Ishikawa (cell line): ENCODE data around the gene RHBDL3.

ENCODE experiments used
- CEBPB ChIP-seq: IDR thresholded peaks from 2 replicates; pipeline ENCODE4 v1.6.1; 2012
- CREB1 ChIP-seq: IDR thresholded peaks from 2 replicates; pipeline ENCODE4 v1.6.1; 2012; ENCODE audit warnings: low read depth
- EGR1 ChIP-seq: IDR thresholded peaks from 2 replicates; pipeline ENCODE4 v1.6.1; 2012
- EP300 ChIP-seq: IDR thresholded peaks from 2 replicates; pipeline ENCODE4 v1.6.1; 2012; ENCODE audit warnings: borderline replicate concordance
- FOXM1 ChIP-seq: IDR thresholded peaks from 2 replicates; pipeline ENCODE4 v1.6.1; 2012; ENCODE audit warnings: low read depth, borderline replicate concordance
- NFIC ChIP-seq: IDR thresholded peaks from 2 replicates; pipeline ENCODE4 v1.6.1; 2012
- RAD21 ChIP-seq: IDR thresholded peaks from 2 replicates; pipeline ENCODE4 v1.6.1; 2012; ENCODE audit warnings: low read depth
- TAF1 ChIP-seq: IDR thresholded peaks from 2 replicates; pipeline ENCODE4 v1.6.1; 2012; ENCODE audit warnings: low read depth, mild to moderate bottlenecking
- TCF12 ChIP-seq: IDR thresholded peaks from 2 replicates; pipeline ENCODE4 v1.6.1; 2012; ENCODE audit warnings: low read depth
- TEAD4 ChIP-seq: IDR thresholded peaks from 2 replicates; pipeline ENCODE4 v1.6.1; 2012
- YY1 ChIP-seq: IDR thresholded peaks from 2 replicates; pipeline ENCODE4 v1.6.1; 2012; ENCODE audit warnings: low read depth
- ZBTB7A ChIP-seq: IDR thresholded peaks from 2 replicates; pipeline ENCODE4 v1.6.1; 2012; ENCODE audit warnings: low read depth
- TF ChIP-seq, protein P1 (sequence below): IDR thresholded peaks from 2 replicates; pipeline ENCODE4 v1.6.1; 2012
- TF ChIP-seq, protein P2 (sequence below): IDR thresholded peaks from 2 replicates; pipeline ENCODE4 v1.6.1; 2012
- TF ChIP-seq, protein P3 (sequence below): IDR thresholded peaks from 2 replicates; pipeline ENCODE4 v1.6.1; 2012; ENCODE audit warnings: low read depth, mild to moderate bottlenecking

Gene RHBDL3

DNA sequence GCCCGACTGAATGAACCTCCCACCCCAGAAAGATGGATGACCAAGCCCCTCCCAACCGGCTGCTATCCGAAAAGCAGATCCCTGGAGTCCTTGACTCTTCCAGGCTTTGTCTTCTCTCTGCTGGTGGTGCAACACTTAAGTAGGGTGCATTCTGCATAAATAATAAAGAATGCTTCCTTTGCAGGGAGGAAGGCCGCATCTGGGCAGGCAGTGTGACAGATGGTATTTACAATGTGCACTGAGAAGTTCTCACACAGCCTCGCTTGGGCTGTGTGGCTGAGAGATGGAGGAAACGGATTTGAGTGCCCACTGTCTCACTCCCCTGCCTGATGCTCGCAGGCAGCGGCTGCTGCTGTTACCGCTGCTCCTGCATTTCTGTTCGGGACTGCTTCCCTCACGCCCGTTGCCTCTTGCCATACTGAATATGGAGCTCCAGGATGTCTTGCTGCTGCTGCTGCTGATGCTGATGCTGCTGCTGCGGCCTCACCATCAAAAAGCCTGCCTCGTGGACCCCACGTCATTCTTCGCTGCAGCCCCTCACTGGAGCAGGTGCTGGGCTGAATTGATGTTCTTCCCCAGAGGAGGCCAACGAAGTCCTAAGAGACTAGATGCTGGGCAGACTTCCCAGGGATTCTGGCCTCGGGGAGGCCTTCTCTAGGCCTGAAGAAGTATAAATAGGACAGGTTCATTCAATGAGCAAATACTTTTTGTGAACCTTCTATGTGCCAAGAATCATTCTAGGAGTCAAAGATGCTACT, 7.1 kb upstream of the RHBDL3 start:
- TF ChIP-seq NFIC = no peak
- TF ChIP-seq ZBTB7A = no peak
- no peak for TF ChIP-seq RAD21
- TF ChIP-seq EGR1 = no peak
- TF ChIP-seq CREB1 = no peak
- TF ChIP-seq EP300 = no peak
- TF ChIP-seq CEBPB = no peak
- no peak for TF ChIP-seq TAF1
- TF ChIP-seq, protein P1, sequence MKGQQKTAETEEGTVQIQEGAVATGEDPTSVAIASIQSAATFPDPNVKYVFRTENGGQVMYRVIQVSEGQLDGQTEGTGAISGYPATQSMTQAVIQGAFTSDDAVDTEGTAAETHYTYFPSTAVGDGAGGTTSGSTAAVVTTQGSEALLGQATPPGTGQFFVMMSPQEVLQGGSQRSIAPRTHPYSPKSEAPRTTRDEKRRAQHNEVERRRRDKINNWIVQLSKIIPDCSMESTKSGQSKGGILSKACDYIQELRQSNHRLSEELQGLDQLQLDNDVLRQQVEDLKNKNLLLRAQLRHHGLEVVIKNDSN = no peak
- TF ChIP-seq FOXM1 = no peak
- TF ChIP-seq, protein P2, sequence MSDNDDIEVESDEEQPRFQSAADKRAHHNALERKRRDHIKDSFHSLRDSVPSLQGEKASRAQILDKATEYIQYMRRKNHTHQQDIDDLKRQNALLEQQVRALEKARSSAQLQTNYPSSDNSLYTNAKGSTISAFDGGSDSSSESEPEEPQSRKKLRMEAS = no peak
- TF ChIP-seq YY1 = no peak
- TF ChIP-seq, protein P3, sequence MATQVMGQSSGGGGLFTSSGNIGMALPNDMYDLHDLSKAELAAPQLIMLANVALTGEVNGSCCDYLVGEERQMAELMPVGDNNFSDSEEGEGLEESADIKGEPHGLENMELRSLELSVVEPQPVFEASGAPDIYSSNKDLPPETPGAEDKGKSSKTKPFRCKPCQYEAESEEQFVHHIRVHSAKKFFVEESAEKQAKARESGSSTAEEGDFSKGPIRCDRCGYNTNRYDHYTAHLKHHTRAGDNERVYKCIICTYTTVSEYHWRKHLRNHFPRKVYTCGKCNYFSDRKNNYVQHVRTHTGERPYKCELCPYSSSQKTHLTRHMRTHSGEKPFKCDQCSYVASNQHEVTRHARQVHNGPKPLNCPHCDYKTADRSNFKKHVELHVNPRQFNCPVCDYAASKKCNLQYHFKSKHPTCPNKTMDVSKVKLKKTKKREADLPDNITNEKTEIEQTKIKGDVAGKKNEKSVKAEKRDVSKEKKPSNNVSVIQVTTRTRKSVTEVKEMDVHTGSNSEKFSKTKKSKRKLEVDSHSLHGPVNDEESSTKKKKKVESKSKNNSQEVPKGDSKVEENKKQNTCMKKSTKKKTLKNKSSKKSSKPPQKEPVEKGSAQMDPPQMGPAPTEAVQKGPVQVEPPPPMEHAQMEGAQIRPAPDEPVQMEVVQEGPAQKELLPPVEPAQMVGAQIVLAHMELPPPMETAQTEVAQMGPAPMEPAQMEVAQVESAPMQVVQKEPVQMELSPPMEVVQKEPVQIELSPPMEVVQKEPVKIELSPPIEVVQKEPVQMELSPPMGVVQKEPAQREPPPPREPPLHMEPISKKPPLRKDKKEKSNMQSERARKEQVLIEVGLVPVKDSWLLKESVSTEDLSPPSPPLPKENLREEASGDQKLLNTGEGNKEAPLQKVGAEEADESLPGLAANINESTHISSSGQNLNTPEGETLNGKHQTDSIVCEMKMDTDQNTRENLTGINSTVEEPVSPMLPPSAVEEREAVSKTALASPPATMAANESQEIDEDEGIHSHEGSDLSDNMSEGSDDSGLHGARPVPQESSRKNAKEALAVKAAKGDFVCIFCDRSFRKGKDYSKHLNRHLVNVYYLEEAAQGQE = no peak
- TF ChIP-seq TCF12 = no peak
- TF ChIP-seq TEAD4 = no peak

DNA sequence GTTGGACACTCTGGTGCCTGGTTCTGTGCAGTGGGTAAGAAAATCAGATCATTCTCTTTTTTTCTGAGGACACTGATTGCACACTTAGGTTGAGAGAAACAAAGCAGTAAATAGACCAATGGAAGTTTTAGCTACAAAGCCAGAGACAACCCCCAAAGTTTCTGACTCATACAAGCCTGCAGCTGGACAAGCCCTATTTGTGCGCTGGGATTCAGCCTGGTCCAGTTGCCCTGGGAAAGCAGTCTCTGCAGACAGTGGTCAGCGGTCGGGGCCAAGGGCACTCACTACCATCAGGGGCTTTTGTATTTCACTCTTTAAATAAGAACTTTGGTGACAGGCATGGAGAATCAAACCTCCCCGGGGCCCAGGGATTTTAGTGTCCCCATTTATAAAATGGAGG, 6.0 kb upstream of the RHBDL3 start:
- TF ChIP-seq TAF1 (no peak), CEBPB (no peak), YY1 (no peak), CREB1 (no peak)

DNA sequence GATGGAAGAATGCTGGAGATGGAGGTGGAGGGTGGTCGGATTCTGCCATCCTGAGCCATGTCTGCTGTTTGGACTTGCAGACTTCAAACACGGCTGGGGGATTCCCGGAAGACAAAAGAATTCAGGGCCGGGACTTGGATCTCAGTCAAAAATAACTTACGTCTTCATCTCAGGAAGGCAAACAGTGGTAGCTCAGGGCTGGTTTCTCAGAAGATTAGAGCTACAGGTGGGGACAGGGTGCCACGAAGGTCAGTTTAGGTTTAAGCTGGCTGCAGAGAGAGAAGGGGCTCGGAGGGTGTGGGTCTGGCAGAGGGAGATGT, 4.3 kb upstream of the RHBDL3 start:
- TF ChIP-seq, protein P1 = no peak
- TF ChIP-seq YY1 = no peak
- TF ChIP-seq CREB1 = no peak
- TF ChIP-seq FOXM1 = no peak
- no peak for TF ChIP-seq TEAD4
- TF ChIP-seq, protein P3 = no peak
- TF ChIP-seq TAF1 = no peak
- no peak for TF ChIP-seq NFIC
- TF ChIP-seq RAD21 = no peak
- no peak for TF ChIP-seq EGR1
- TF ChIP-seq CEBPB = no peak
- no peak for TF ChIP-seq ZBTB7A
- TF ChIP-seq TCF12 = no peak
- TF ChIP-seq, protein P2 = no peak
- TF ChIP-seq EP300 = no peak

DNA sequence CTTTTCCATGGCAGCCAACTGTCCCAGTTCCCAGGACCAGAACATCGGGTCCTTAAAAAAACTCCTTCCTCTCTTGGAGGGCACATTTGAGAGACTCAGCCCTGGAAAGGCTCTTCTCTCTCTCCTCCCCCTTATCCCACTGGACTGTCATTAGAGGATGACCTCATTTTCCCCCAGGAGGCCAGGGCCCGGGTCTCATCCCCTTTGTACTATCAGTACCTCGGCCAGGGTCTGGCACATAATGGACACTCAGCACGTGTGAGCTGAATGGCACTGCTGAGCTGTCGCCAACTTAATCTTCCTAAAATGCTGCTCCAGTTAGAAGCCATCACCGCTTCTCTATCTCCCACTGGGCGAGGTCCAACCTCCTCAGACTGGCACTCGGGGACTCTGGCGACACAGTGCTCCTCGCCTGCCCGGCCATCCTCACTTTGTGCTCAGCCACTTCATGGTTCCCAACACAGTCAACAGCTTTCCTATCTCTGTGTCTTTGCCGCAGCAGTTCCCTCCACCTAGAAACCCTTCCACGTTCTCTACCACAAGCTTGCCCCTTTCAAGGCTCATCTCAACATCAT, 3.6 kb upstream of the RHBDL3 start:
- no peak for TF ChIP-seq YY1
- TF ChIP-seq, protein P3 = peak; percentile 42; the same call in 1 of the 2 replicates
- TF ChIP-seq TAF1 = no peak
- TF ChIP-seq CEBPB = no peak
- TF ChIP-seq CREB1 = no peak
- no peak for TF ChIP-seq EP300
- TF ChIP-seq NFIC = no peak
- TF ChIP-seq, protein P2 = no peak
- no peak for TF ChIP-seq TCF12
